OCI-LY1 (cell line): Measurements from ENCODE around the gene TMPO.

Experiments used
- H2AFZ ChIP-seq: fragments of 200-600 bp; sonication (generic), shearing (Covaris generic); 2 replicates; pipeline ENCODE4 v1.6.0; 2014; ENCODE audit warnings: antibody characterized with exemption, mild to moderate bottlenecking, low read length
- H3F3A ChIP-seq: fragments of 200-600 bp; sonication (generic), shearing (Covaris generic); 2 replicates; pipeline ENCODE4 v1.6.0; 2014; ENCODE audit warnings: mild to moderate bottlenecking, antibody characterized with exemption, low read length, moderate library complexity; ENCODE audit not compliant: insufficient read depth
- H3K27ac ChIP-seq: fragments of 200-600 bp; sonication (generic); 2 replicates; pipeline ENCODE4 v1.5.1; 2014; ENCODE audit warnings: low read length, mixed run types, mild to moderate bottlenecking, low read depth; ENCODE audit not compliant: poor library complexity, severe bottlenecking
- H3K27me3 ChIP-seq: fragments of 200-600 bp; sonication (generic); 2 replicates; pipeline ENCODE4 v1.6.0; 2014; ENCODE audit warnings: antibody characterized with exemption, mild to moderate bottlenecking, low read length, moderate library complexity; ENCODE audit not compliant: insufficient read depth
- H3K36me3 ChIP-seq: fragments of 200-600 bp; sonication (generic); 2 replicates; pipeline ENCODE4 v1.6.1; 2014; ENCODE audit warnings: mild to moderate bottlenecking, antibody characterized with exemption, low read length, moderate library complexity, mixed read lengths; ENCODE audit not compliant: insufficient read depth
- H3K4me1 ChIP-seq: fragments of 200-600 bp; sonication (generic); 2 replicates; pipeline ENCODE4 v1.5.1; 2014; ENCODE audit warnings: mild to moderate bottlenecking, low read length, moderate library complexity; ENCODE audit not compliant: insufficient read depth, severe bottlenecking
- H3K4me2 ChIP-seq: fragments of 200-600 bp; sonication (generic), shearing (Covaris generic); 2 replicates; pipeline ENCODE4 v1.6.1; 2014; ENCODE audit warnings: low read length
- H3K4me3 ChIP-seq: fragments of 200-600 bp; sonication (generic); 2 replicates; pipeline ENCODE4 v1.5.1; 2014; ENCODE audit warnings: low read length, low read depth, mild to moderate bottlenecking, mixed read lengths; ENCODE audit not compliant: poor library complexity, severe bottlenecking
- H3K79me2 ChIP-seq: fragments of 200-600 bp; shearing (Covaris generic); 2 replicates; pipeline ENCODE4 v1.6.1; 2016; ENCODE audit warnings: mixed run types, low read length, mixed read lengths; ENCODE audit not compliant: insufficient read depth
- H3K9ac ChIP-seq: fragments of 200-600 bp; sonication (generic), shearing (Covaris generic); 2 replicates; pipeline ENCODE4 v1.6.1; 2014; ENCODE audit warnings: mild to moderate bottlenecking, low read length, mixed read lengths
- H3K9me2 ChIP-seq: fragments of 200-600 bp; sonication (generic), shearing (Covaris generic); 2 replicates; pipeline ENCODE4 v1.6.1; 2014; ENCODE audit warnings: low read depth, mild to moderate bottlenecking, low read length, mixed read lengths
- H3K9me3 ChIP-seq: fragments of 200-600 bp; shearing (Covaris generic); 2 replicates; pipeline ENCODE4 v1.6.1; 2014; ENCODE audit warnings: low read length, mixed read lengths
- H4K20me1 ChIP-seq: fragments of 200-600 bp; sonication (generic), shearing (Covaris generic); 2 replicates; pipeline ENCODE4 v1.6.0; 2016; ENCODE audit warnings: mild to moderate bottlenecking, low read length; ENCODE audit not compliant: insufficient read depth
- CTCF ChIP-seq: fragments of 200-600 bp; sonication (generic), shearing (Covaris generic); IDR thresholded peaks from 2 replicates; pipeline ENCODE4 v1.5.1; 2017; ENCODE audit warnings: mild to moderate bottlenecking, antibody characterized with exemption, low read length, moderate library complexity, mixed read lengths
- EZH2 ChIP-seq: fragments of 200-600 bp; sonication (generic), shearing (Covaris generic); IDR thresholded peaks from 2 replicates; pipeline ENCODE4 v1.8.0; 2017; ENCODE audit warnings: borderline replicate concordance, mixed run types, mild to moderate bottlenecking, antibody characterized with exemption, low read length, moderate library complexity, mixed read lengths

Gene TMPO

GRCh38 chr12:98519257-98519907, 4.0 kb downstream of the TMPO start:
- H4K20me1 ChIP-seq: no peaks in the 10 kb centered on the region
- no peak for TF ChIP-seq CTCF
- no peak for TF ChIP-seq EZH2
- peaks cover 42% of the 10 kb centered on the region for H3K4me1 ChIP-seq
- H3F3A ChIP-seq: no peaks in the 10 kb centered on the region
- peaks cover 54% of the 10 kb centered on the region for H3K36me3 ChIP-seq
- H3K79me2 ChIP-seq: peaks cover 83% of the 10 kb centered on the region
- peak overlapping the region; percentile 39 for H3K27ac ChIP-seq
- no peaks in the 10 kb centered on the region for H3K9me2 ChIP-seq
- H3K4me2 ChIP-seq: peak overlapping the region; percentile 72
- no peak overlapping the region for H2AFZ ChIP-seq
- H3K4me3 ChIP-seq: peak overlapping the region; percentile 82
- H3K27me3 ChIP-seq: no peaks in the 10 kb centered on the region
- H3K9me3 ChIP-seq: no peaks in the 10 kb centered on the region
- H3K9ac ChIP-seq: peak overlapping the region; percentile 93

GRCh38 chr12:98530068-98530467, 14.7 kb downstream of the TMPO start:
- Histone ChIP-seq H3K9me3 (no peaks in the 10 kb centered on the region), H3K79me2 (peaks cover 62% of the 10 kb centered on the region), H3K9me2 (no peaks in the 10 kb centered on the region), H3K4me1 (no peaks in the 10 kb centered on the region), H3K4me3 (no peak overlapping the region), H3K4me2 (no peak overlapping the region), H3K27ac (no peak overlapping the region), H4K20me1 (no peaks in the 10 kb centered on the region), H3K36me3 (peaks cover 100% of the 10 kb centered on the region), H3K9ac (no peak overlapping the region), H3F3A (no peaks in the 10 kb centered on the region), H2AFZ (no peak overlapping the region), H3K27me3 (no peaks in the 10 kb centered on the region)
- TF ChIP-seq CTCF (no peak), EZH2 (no peak)

- 0 out of 2 replicates have a peak, but pooled peaks cover 4% of the 10 kb centered on the region for H4K20me1 ChIP-seq
- peaks cover 51% of the 10 kb centered on the region for H3K79me2 ChIP-seq
- H3K9ac ChIP-seq: no peak overlapping the region
- H2AFZ ChIP-seq: no peak overlapping the region
- H3K4me2 ChIP-seq: no peak overlapping the region
- H3K36me3 ChIP-seq: peaks cover 100% of the 10 kb centered on the region
- no peaks in the 10 kb centered on the region for H3K9me3 ChIP-seq
- no peak overlapping the region for H3K4me3 ChIP-seq
- H3K4me1 ChIP-seq: no peaks in the 10 kb centered on the region
- H3K27me3 ChIP-seq: no peaks in the 10 kb centered on the region
- TF ChIP-seq CTCF (peak; percentile 61), EZH2 (no peak)
- no peaks in the 10 kb centered on the region for H3F3A ChIP-seq
- H3K27ac ChIP-seq: no peak overlapping the region
- no peaks in the 10 kb centered on the region for H3K9me2 ChIP-seq
Measured at GRCh38 chr12:98532687-98533304, 17.4 kb downstream of the TMPO start.
